Transverse colon (tissue), 4 donors: ENCODE measurements around the gene SH2D4B. TPM values are rescaled to one million over a fixed set of nuclear protein-coding genes. Genes with fewer than 3 reads are reported as not detected.
"Not testable (repeated sequence)": the region's sequence is repeated elsewhere in the genome, so short reads cannot be mapped to it uniquely, and the experiment has no call there.

Source experiments
- DNase-seq: peaks from one replicate; pipeline ENCODE4 v3.0.0-alpha.2; 2019
- H3K27ac ChIP-seq, 4 donors: fragments of 200-600 bp; sonication (generic); 2 replicates each; pipeline ENCODE4 v1.5.1; 2016 to 2018; ENCODE audit warnings: inconsistent platforms in 4 of 4
- H3K27me3 ChIP-seq: fragments of 200-600 bp; sonication (generic); 2 replicates; pipeline ENCODE4 v1.5.1; 2017; ENCODE audit warnings: inconsistent platforms
- H3K36me3 ChIP-seq, 4 donors: fragments of 200-600 bp; sonication (generic); 2 replicates each; pipeline ENCODE4 v1.5.1; 2017 to 2019; ENCODE audit warnings: inconsistent platforms in 4 of 4
- H3K4me1 ChIP-seq, 4 donors: fragments of 200-600 bp; sonication (generic); 2 replicates each; pipeline ENCODE4 v1.5.1; 2017 to 2020; ENCODE audit warnings: inconsistent platforms in 4 of 4
- H3K4me3 ChIP-seq, 4 donors: fragments of 200-600 bp; sonication (generic); 1 replicate in 1 of 4; 2 replicates in 3 of 4; pipeline versions ENCODE4 v1.5.1 to v1.6.1; 2017 to 2019; ENCODE audit warnings: inconsistent platforms in 4 of 4
- H3K9me3 ChIP-seq, 2 donors: fragments of 200-600 bp; sonication (generic); 2 replicates each; pipeline ENCODE4 v1.5.1; 2017 to 2019; ENCODE audit warnings: inconsistent platforms in 2 of 2
- CTCF ChIP-seq, 5 experiments: fragments of 200-600 bp in 3 of 5; fragments of 450-650 bp in 2 of 5; sonication (generic) in 3 of 5; IDR thresholded peaks; 1 replicate in 2 of 5; 2 replicates in 3 of 5; pipeline ENCODE4 v1.5.1; 2016 to 2017; ENCODE audit warnings: antibody characterized with exemption in 5 of 5, inconsistent platforms in 3 of 5, mild to moderate bottlenecking in 2 of 5, moderate library complexity in 1 of 5
- EP300 ChIP-seq: sonication (generic); formaldehyde crosslinking; IDR thresholded peaks from one replicate; pipeline ENCODE4 v1.6.1; 2017; ENCODE audit warnings: antibody characterized with exemption, low read depth
- POLR2A ChIP-seq: fragments of 450-650 bp; IDR thresholded peaks from one replicate; pipeline ENCODE4 v1.6.1; 2016; ENCODE audit warnings: antibody characterized with exemption, mild to moderate bottlenecking, moderate library complexity
- POLR2AphosphoS5 ChIP-seq, 3 donors: sonication (generic); formaldehyde crosslinking; IDR thresholded peaks; one replicate each; pipeline ENCODE4 v1.6.1; 2016; ENCODE audit warnings: antibody characterized with exemption in 3 of 3
- WGBS, 2 donors: methylation state at CpG; one replicate each; pipeline ENCODE4 v1.1.5; 2018; ENCODE audit warnings: low coverage in 1 of 2; 5-methylcytosine and 5-hydroxymethylcytosine counted together
- in situ Hi-C, 4 donors: fragments of 200-750 bp; cut with MboI; loops; one replicate each; pipeline versions ENCODE4 v1.15.0 to v1.15.1; 2017; ENCODE audit warnings: low sequenced_read_pairs in 3 of 4, low pct_ligation_motif_present in 1 of 4, low pct_unique_long_range_greater_than_20kb in 1 of 4
- intact Hi-C: fragments of 100-400 bp; cut with DNase I; formaldehyde crosslinking; loops from one replicate; pipeline ENCODE4 v1.15.1; 2023; ENCODE audit warnings: low total_unique reads
- total RNA-seq, 4 donors: library from RNA; depleted of rRNA; stranded (reverse); fragments of >200 nt; gene quantifications; one replicate each; pipeline ENCODE4 v1.1.0, GENCODE V29; 2016

The SH2D4B gene
- total RNA-seq, 4 donors from 2014 or later, result 0.32 TPM; not detected in 3

GRCh38 chr10:80530816-80531215, 6.9 kb upstream of the SH2D4B start:
- in situ Hi-C loops, result no loop called here
- H3K4me3 ChIP-seq, result no peak overlapping the region
- DNase-seq, result no peak
- no peaks in the 10 kb centered on the region for H3K27me3 ChIP-seq
- no peak overlapping the region for H3K27ac ChIP-seq
- H3K9me3 ChIP-seq, result no peaks in the 10 kb centered on the region
- intact Hi-C loops, result no loop called here
- TF ChIP-seq CTCF (IDR thresholded peaks at IDR 0.05), result no peak
- TF ChIP-seq POLR2A, result no peak
- TF ChIP-seq POLR2AphosphoS5 (IDR thresholded peaks at IDR 0.05), result no peak
- no peaks in the 10 kb centered on the region for H3K36me3 ChIP-seq
- peaks cover 0 to 22% (median 5%) of the 10 kb centered on the region in 4 donors for H3K4me1 ChIP-seq
- WGBS, 2 donors, result 37% methylated on average over 2 of the region's 2 CpGs; no CpG with 5 or more reads in 1 of the 2 donors

GRCh38 chr10:80532571-80532970, 5.1 kb upstream of the SH2D4B start:
- Histone ChIP-seq H3K36me3 (no peaks in the 10 kb centered on the region), H3K27me3 (no peaks in the 10 kb centered on the region), H3K4me3 (no peak overlapping the region), H3K9me3 (no peaks in the 10 kb centered on the region), H3K4me1 (peaks cover 0 to 15% (median 6%) of the 10 kb centered on the region in 4 donors), H3K27ac (no peak overlapping the region)
- WGBS, 2 donors, result 98% methylated on average over 4 of the region's 4 CpGs; no CpG with 5 or more reads in 1 of the 2 donors
- in situ Hi-C loops (no loop called here), intact Hi-C loops (no loop called here)
- TF ChIP-seq CTCF (IDR thresholded peaks at IDR 0.05), result no peak
- no peak for TF ChIP-seq POLR2A
- no peak for TF ChIP-seq EP300
- TF ChIP-seq POLR2AphosphoS5 (IDR thresholded peaks at IDR 0.05), result no peak
- DNase-seq, result no peak

- DNase-seq, H3K27ac ChIP-seq, H3K9me3 ChIP-seq, H3K36me3 ChIP-seq, intact Hi-C loops, in situ Hi-C loops, H3K4me3 ChIP-seq, H3K27me3 ChIP-seq: not testable (repeated sequence)
- H3K4me1 ChIP-seq, result peaks cover 0 to 13% (median 6%) of the 10 kb centered on the region in 4 donors
- WGBS, 2 donors, result 95% methylated on average over 8 of the region's 25 CpGs; no CpG with 5 or more reads in 1 of the 2 donors
These were observed 3.6 kb upstream of the SH2D4B start for GRCh38 chr10:80534059-80534458.

GRCh38 chr10:80534646-80535045, 3.1 kb upstream of the SH2D4B start:
- H3K27ac ChIP-seq, H3K9me3 ChIP-seq, H3K27me3 ChIP-seq, H3K36me3 ChIP-seq, DNase-seq, in situ Hi-C loops, intact Hi-C loops, H3K4me3 ChIP-seq: not testable (repeated sequence)
- WGBS, 2 donors, result no CpG with 5 or more reads among the region's 30 CpGs
- H3K4me1 ChIP-seq, result peaks cover 0 to 12% (median 3%) of the 10 kb centered on the region in 4 donors

- H3K4me1 ChIP-seq, result peaks cover 0 to 7% (median 0%) of the 10 kb centered on the region in 4 donors
- H3K36me3 ChIP-seq, result no peaks in the 10 kb centered on the region
- peak overlapping the region; percentile 50 to 76 (median 59) for H3K27ac ChIP-seq
- DNase-seq, result peak; percentile 85
- in situ Hi-C loops (no loop called here), intact Hi-C loops (no loop called here)
- TF ChIP-seq POLR2A, result peak; percentile 65
- TF ChIP-seq CTCF (IDR thresholded peaks at IDR 0.05), result peak; percentile 63 to 84 (median 79)
- peak in 1 of 3 donors; percentile 10 for TF ChIP-seq POLR2AphosphoS5 (IDR thresholded peaks at IDR 0.05)
- no peak for TF ChIP-seq EP300
- H3K9me3 ChIP-seq, result no peaks in the 10 kb centered on the region
- 0 to 39% methylated on average over 1 to 27 of the region's 50 CpGs for WGBS, 2 donors
- peak overlapping the region; percentile 30 to 44 (median 43) for H3K4me3 ChIP-seq
- no peaks in the 10 kb centered on the region for H3K27me3 ChIP-seq
These were observed 1.9 kb upstream of the SH2D4B start for GRCh38 chr10:80535671-80536360.
